BLaER1 treated with 17β-estradiol and CSF1 and Interleukin-3, amounts not matched to agents 10 nM and 100 nM (cell line): Measurements from ENCODE around the gene MLH3.

ENCODE experiments used
- H3K27ac ChIP-seq, 11 experiments: shearing (Covaris generic); formaldehyde crosslinking; 2 replicates each; pipeline ENCODE4 v1.8.1; 2022
- H3K27me3 ChIP-seq, 11 experiments: shearing (Covaris generic); formaldehyde crosslinking; 2 replicates each; pipeline ENCODE4 v1.8.1; 2022
- H3K36me3 ChIP-seq, 11 experiments: shearing (Covaris generic); formaldehyde crosslinking; 2 replicates each; pipeline ENCODE4 v1.8.1; 2022
- H3K4me1 ChIP-seq, 10 experiments: shearing (Covaris generic); formaldehyde crosslinking; 2 replicates each; pipeline ENCODE4 v1.8.1; 2022
- H3K4me2 ChIP-seq, 11 experiments: shearing (Covaris generic); formaldehyde crosslinking; 2 replicates each; pipeline ENCODE4 v1.8.1; 2022
- H3K4me3 ChIP-seq, 10 experiments: shearing (Covaris generic); formaldehyde crosslinking; 2 replicates each; pipeline ENCODE4 v1.8.1; 2022
- H3K9ac ChIP-seq, 11 experiments: shearing (Covaris generic); formaldehyde crosslinking; 2 replicates each; pipeline ENCODE4 v1.8.1; 2022
- H3K9me3 ChIP-seq, 11 experiments: shearing (Covaris generic); formaldehyde crosslinking; replicated peaks in 1 of 11; 2 replicates each; pipeline ENCODE4 v1.8.1; 2022
- H4K20me1 ChIP-seq, 11 experiments: shearing (Covaris generic); formaldehyde crosslinking; 2 replicates each; pipeline ENCODE4 v1.8.1; 2022
- Cebpa-rat ChIP-seq, 11 experiments: shearing (Covaris generic); IDR thresholded peaks; 2 replicates each; pipeline ENCODE4 v1.8.1; 2022

Gene MLH3

GRCh38 chr14:75047506-75047905 lies 3.8 kb downstream of the MLH3 start:
- H4K20me1 ChIP-seq: no peaks in the 10 kb centered on the region
- TF ChIP-seq Cebpa-rat (IDR thresholded peaks at IDR 0.05): no peak
- H3K9ac ChIP-seq: no peak overlapping the region
- H3K4me1 ChIP-seq: peaks cover 0 to 15% (median 10%) of the 10 kb centered on the region in 10 experiments; a peak in 10 of 20 replicates
- H3K4me2 ChIP-seq: no peak overlapping the region
- H3K9me3 ChIP-seq: peaks cover 0 to 7% (median 0%) of the 10 kb centered on the region in 11 experiments; a peak in 1 of 22 replicates
- H3K4me3 ChIP-seq: no peak overlapping the region
- peaks cover 18 to 35% (median 32%) of the 10 kb centered on the region in 11 experiments for H3K27me3 ChIP-seq
- H3K36me3 ChIP-seq: peaks cover 0 to 9% (median 0%) of the 10 kb centered on the region in 11 experiments; a peak in 3 of 22 replicates
- H3K27ac ChIP-seq: no peak overlapping the region

DNA sequence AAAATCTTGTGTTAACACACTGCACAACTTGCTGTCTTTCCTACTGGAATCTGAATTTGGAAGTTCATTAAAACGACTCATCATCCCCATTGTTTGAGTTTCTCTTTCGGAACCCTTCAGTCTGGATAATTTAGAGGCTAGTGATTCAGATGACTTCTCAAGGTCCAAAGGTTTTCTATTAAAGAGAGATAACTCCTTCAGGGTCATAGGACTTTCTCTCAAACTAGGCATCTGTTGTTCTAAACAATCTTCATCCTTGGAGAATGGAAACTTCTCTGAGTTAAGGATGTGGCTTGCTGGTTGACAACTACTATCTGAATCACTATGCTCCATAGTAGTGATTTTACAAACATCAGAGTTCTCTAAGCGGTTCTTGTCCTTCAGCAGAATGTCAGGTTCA lies 4.4 kb downstream of the MLH3 start:
- H4K20me1 ChIP-seq: no peaks in the 10 kb centered on the region
- no peak overlapping the region for H3K4me2 ChIP-seq
- peaks cover 0 to 7% (median 0%) of the 10 kb centered on the region in 11 experiments; a peak in 1 of 22 replicates for H3K9me3 ChIP-seq
- no peak overlapping the region for H3K27ac ChIP-seq
- H3K36me3 ChIP-seq: peaks cover 0 to 7% (median 0%) of the 10 kb centered on the region in 11 experiments; a peak in 4 of 22 replicates
- no peak for TF ChIP-seq Cebpa-rat (IDR thresholded peaks at IDR 0.05)
- H3K9ac ChIP-seq: no peak overlapping the region
- H3K27me3 ChIP-seq: peaks cover 18 to 29% (median 26%) of the 10 kb centered on the region in 11 experiments
- H3K4me3 ChIP-seq: no peak overlapping the region
- H3K4me1 ChIP-seq: peaks cover 0 to 15% (median 10%) of the 10 kb centered on the region in 10 experiments; a peak in 10 of 20 replicates

- H3K36me3 ChIP-seq: peaks cover 0 to 7% (median 3%) of the 10 kb centered on the region in 11 experiments; a peak in 7 of 22 replicates
- peaks cover 0 to 13% (median 8%) of the 10 kb centered on the region in 10 experiments; a peak in 10 of 20 replicates for H3K4me1 ChIP-seq
- H3K4me2 ChIP-seq: no peak overlapping the region
Measured at GRCh38 chr14:75046275-75046674, 5.0 kb downstream of the MLH3 start.

DNA sequence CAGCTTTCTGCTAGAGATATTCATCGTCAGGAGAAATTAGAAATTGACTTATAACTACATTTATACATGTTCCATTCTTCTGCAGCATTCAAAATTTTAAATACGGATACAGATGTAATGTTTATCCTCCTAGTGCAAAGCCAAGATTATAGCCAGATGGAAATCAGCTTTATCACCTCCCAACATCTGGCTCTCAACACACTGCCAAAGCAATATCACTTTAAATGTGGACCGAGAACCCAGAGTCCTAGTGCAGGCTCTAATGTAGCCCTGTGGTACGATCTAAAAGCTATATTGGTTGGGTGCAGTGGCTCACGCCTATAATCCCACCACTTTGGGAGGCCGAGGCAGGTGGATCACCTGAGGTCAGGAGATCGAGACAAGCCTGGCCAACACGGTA lies 6.5 kb downstream of the MLH3 start:
- no peak overlapping the region for H3K4me3 ChIP-seq
- H3K9me3 ChIP-seq: no peaks in the 10 kb centered on the region
- H4K20me1 ChIP-seq: no peaks in the 10 kb centered on the region
- H3K36me3 ChIP-seq: peaks cover 0 to 10% (median 5%) of the 10 kb centered on the region in 11 experiments; a peak in 7 of 22 replicates
- no peak overlapping the region for H3K4me2 ChIP-seq
- H3K27ac ChIP-seq: no peak overlapping the region
- no peaks in the 10 kb centered on the region for H3K4me1 ChIP-seq
- TF ChIP-seq Cebpa-rat (IDR thresholded peaks at IDR 0.05): no peak
- peaks cover 0 to 7% (median 5%) of the 10 kb centered on the region in 11 experiments; a peak in 9 of 22 replicates for H3K27me3 ChIP-seq
- H3K9ac ChIP-seq: no peak overlapping the region

More at GRCh38 chr14:75046275-75046674, 5.0 kb downstream of the MLH3 start:
- no peak overlapping the region for H3K4me3 ChIP-seq
- no peak overlapping the region for H3K27ac ChIP-seq
- H3K27me3 ChIP-seq: peaks cover 12 to 22% (median 20%) of the 10 kb centered on the region in 11 experiments
- TF ChIP-seq Cebpa-rat (IDR thresholded peaks at IDR 0.05): no peak
- no peak overlapping the region for H3K9ac ChIP-seq
- H4K20me1 ChIP-seq: no peaks in the 10 kb centered on the region
- H3K9me3 ChIP-seq: peaks cover 0 to 5% (median 0%) of the 10 kb centered on the region in 11 experiments; a peak in 1 of 22 replicates

DNA sequence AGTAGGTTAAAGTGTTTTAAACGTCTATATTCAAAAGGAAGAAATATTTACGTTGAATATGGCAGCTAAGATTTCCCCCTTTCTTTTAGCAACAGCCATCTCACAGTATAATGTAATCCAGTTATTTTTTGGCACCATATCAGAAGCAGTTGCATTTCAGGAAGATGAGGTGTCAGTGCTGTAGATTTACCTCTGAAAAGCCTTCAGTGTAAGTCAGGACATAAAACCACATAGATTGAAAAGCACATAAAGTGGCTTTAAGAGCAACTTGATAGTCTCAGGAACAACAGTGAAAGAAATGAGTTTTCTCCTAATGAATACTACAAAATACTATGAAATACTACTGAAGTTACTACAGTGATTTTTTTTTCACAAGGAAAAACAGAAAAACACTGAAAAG lies 6.9 kb downstream of the MLH3 start:
- H4K20me1 ChIP-seq: no peaks in the 10 kb centered on the region
- H3K9me3 ChIP-seq: no peaks in the 10 kb centered on the region
- no peak overlapping the region for H3K9ac ChIP-seq
- no peak overlapping the region for H3K4me3 ChIP-seq
- no peak for TF ChIP-seq Cebpa-rat (IDR thresholded peaks at IDR 0.05)
- no peaks in the 10 kb centered on the region for H3K4me1 ChIP-seq
- no peak overlapping the region for H3K27ac ChIP-seq
- peaks cover 0 to 10% (median 4%) of the 10 kb centered on the region in 11 experiments; a peak in 7 of 22 replicates for H3K36me3 ChIP-seq
- H3K27me3 ChIP-seq: peaks cover 0 to 3% (median under 1%) of the 10 kb centered on the region in 11 experiments; a peak in 7 of 22 replicates
- H3K4me2 ChIP-seq: no peak overlapping the region

DNA sequence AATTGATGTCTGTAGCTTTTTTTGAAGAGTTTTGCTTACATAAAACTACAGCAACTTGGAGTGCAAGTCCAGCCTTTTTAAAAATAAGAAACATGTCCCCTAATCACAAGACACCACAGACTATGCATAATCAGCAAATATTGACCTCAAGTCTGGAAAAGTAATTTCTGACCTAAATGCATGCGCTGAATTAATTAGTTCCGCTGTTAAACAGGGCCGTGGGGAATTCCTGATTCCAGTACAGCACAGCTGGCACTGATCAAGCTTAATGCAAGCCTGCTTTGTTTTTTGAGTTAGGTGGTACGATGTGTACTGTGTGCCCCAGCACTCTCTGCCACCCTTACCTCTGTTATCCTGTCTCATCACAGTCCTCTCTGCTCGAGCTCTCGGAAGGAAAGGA lies 9.2 kb downstream of the MLH3 start:
- Histone ChIP-seq H3K4me2 (no peak overlapping the region), H3K27ac (no peak overlapping the region), H3K36me3 (peaks cover 0 to 14% (median 4%) of the 10 kb centered on the region in 11 experiments; a peak in 9 of 22 replicates), H3K9ac (no peak overlapping the region), H4K20me1 (no peaks in the 10 kb centered on the region), H3K27me3 (no peaks in the 10 kb centered on the region), H3K4me3 (no peak overlapping the region), H3K4me1 (no peaks in the 10 kb centered on the region), H3K9me3 (no peaks in the 10 kb centered on the region)
- TF ChIP-seq Cebpa-rat (IDR thresholded peaks at IDR 0.05): no peak

- TF ChIP-seq Cebpa-rat (IDR thresholded peaks at IDR 0.05): no peak
- no peaks in the 10 kb centered on the region for H3K27me3 ChIP-seq
- no peaks in the 10 kb centered on the region for H4K20me1 ChIP-seq
- no peaks in the 10 kb centered on the region for H3K9me3 ChIP-seq
- H3K27ac ChIP-seq: no peak overlapping the region
- H3K4me1 ChIP-seq: no peaks in the 10 kb centered on the region
- peaks cover 0 to 14% (median 4%) of the 10 kb centered on the region in 11 experiments; a peak in 9 of 22 replicates for H3K36me3 ChIP-seq
- H3K9ac ChIP-seq: no peak overlapping the region
- no peak overlapping the region for H3K4me3 ChIP-seq
- H3K4me2 ChIP-seq: no peak overlapping the region
Measured at GRCh38 chr14:75041613-75042012, 9.7 kb downstream of the MLH3 start.

GRCh38 chr14:75040959-75041358 lies 10.3 kb downstream of the MLH3 start:
- H3K27me3 ChIP-seq: no peaks in the 10 kb centered on the region
- H3K4me3 ChIP-seq: no peak overlapping the region
- H3K9me3 ChIP-seq: no peaks in the 10 kb centered on the region
- no peak overlapping the region for H3K4me2 ChIP-seq
- TF ChIP-seq Cebpa-rat (IDR thresholded peaks at IDR 0.05): no peak
- no peak overlapping the region for H3K9ac ChIP-seq
- no peaks in the 10 kb centered on the region for H3K4me1 ChIP-seq
- no peaks in the 10 kb centered on the region for H4K20me1 ChIP-seq
- no peak overlapping the region for H3K27ac ChIP-seq
- H3K36me3 ChIP-seq: peaks cover 0 to 14% (median 4%) of the 10 kb centered on the region in 11 experiments; a peak in 10 of 22 replicates

DNA sequence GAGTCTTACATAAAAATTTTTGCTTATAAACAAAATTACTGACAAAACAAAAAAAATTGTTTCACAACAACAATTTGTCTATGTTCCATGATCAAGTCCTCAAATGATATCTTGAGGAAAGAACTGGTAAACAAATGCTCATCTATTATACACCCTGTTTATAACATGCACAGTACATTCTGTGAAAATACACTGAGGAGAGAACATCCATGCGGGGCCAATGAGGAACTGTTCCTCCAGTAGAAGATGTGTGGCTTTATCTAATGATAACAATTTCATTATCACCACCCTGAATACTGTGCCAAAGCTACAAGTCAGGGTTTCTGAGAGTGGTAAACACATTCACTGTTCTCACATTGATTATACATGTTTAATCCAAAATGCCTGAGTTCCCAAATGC lies 10.8 kb downstream of the MLH3 start:
- no peak for TF ChIP-seq Cebpa-rat (IDR thresholded peaks at IDR 0.05)
- Histone ChIP-seq H3K27me3 (no peaks in the 10 kb centered on the region), H3K9me3 (no peaks in the 10 kb centered on the region), H3K4me3 (no peak overlapping the region), H3K4me1 (no peaks in the 10 kb centered on the region), H3K9ac (no peak overlapping the region), H3K36me3 (peaks cover 0 to 14% (median 4%) of the 10 kb centered on the region in 11 experiments; a peak in 10 of 22 replicates), H3K27ac (no peak overlapping the region), H4K20me1 (no peaks in the 10 kb centered on the region), H3K4me2 (no peak overlapping the region)

DNA sequence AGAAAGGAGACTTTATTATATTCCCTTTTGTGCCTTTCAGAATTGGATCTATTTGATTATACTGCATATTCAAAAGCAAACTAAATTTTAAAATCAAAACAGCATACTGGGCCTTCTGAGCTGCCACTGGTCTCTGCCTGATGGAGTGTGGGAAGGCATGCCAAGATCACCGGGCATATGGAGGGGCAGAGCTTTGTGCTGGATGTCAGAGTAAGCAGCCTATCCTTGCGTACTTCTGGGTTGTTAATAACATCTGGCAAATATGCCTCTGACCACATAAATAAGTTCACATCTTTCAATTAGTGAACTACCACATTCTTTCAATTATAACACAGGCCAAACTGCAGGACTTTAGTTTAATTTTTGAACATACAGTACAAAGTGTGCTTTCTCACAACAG lies 18.3 kb downstream of the MLH3 start:
- Histone ChIP-seq H3K9me3 (no peaks in the 10 kb centered on the region), H3K27me3 (no peaks in the 10 kb centered on the region), H3K36me3 (peaks cover 0 to 41% (median 14%) of the 10 kb centered on the region in 11 experiments; a peak in 13 of 22 replicates), H3K4me3 (no peak overlapping the region), H3K27ac (no peak overlapping the region), H3K9ac (no peak overlapping the region), H3K4me2 (no peak overlapping the region), H3K4me1 (no peaks in the 10 kb centered on the region), H4K20me1 (no peaks in the 10 kb centered on the region)
- no peak for TF ChIP-seq Cebpa-rat (IDR thresholded peaks at IDR 0.05)
